NCI-H2196 (cell line): ENCODE data around the gene PLCB4.

ENCODE experiments used
- DNase-seq: peaks from one replicate; lab custom pipeline; 2025; ENCODE audit not compliant: unreplicated experiment; lab: John Stamatoyannopoulos, UW

Gene PLCB4

GRCh38 chr20:9422321-9423057 lies 353.6 kb downstream of the PLCB4 start:
- no peak for DNase-seq

GRCh38 chr20:9424551-9424950 lies 355.7 kb downstream of the PLCB4 start:
- DNase-seq: no peak

GRCh38 chr20:9427430-9428291 lies 358.8 kb downstream of the PLCB4 start:
- no peak for DNase-seq

- DNase-seq: no peak
Measured at GRCh38 chr20:9428292-9428607, 359.4 kb downstream of the PLCB4 start.

- DNase-seq: no peak
Measured at GRCh38 chr20:9439806-9440205, 370.9 kb downstream of the PLCB4 start.

GRCh38 chr20:9440892-9441291 lies 372.0 kb downstream of the PLCB4 start:
- DNase-seq: no peak

GRCh38 chr20:9441948-9442347 lies 373.1 kb downstream of the PLCB4 start:
- DNase-seq: no peak

- DNase-seq: peak; percentile 56
Measured at GRCh38 chr20:9442858-9443257, 374.0 kb downstream of the PLCB4 start.

- DNase-seq: no peak
Measured at GRCh38 chr20:9444921-9445320, 376.0 kb downstream of the PLCB4 start.

GRCh38 chr20:9447182-9447581 lies 378.3 kb downstream of the PLCB4 start:
- no peak for DNase-seq

- DNase-seq: no peak
Measured at GRCh38 chr20:9453201-9453600, 384.3 kb downstream of the PLCB4 start.

GRCh38 chr20:9454791-9455190 lies 385.9 kb downstream of the PLCB4 start:
- DNase-seq: no peak

- DNase-seq: no peak
Measured at GRCh38 chr20:9457136-9457535, 388.2 kb downstream of the PLCB4 start.

- no peak for DNase-seq
Measured at GRCh38 chr20:9458138-9458796, 389.4 kb downstream of the PLCB4 start.

GRCh38 chr20:9460518-9460917 lies 391.6 kb downstream of the PLCB4 start:
- DNase-seq: no peak

- DNase-seq: no peak
Measured at GRCh38 chr20:9467995-9468394, 399.1 kb downstream of the PLCB4 start.

- no peak for DNase-seq
Measured at GRCh38 chr20:9474835-9475415, 406.0 kb downstream of the PLCB4 start.

- no peak for DNase-seq
Measured at GRCh38 chr20:9475456-9475855, 406.6 kb downstream of the PLCB4 start.

GRCh38 chr20:9476174-9476573 lies 407.3 kb downstream of the PLCB4 start:
- no peak for DNase-seq

- DNase-seq: no peak
Measured at GRCh38 chr20:9476637-9477036, 407.8 kb downstream of the PLCB4 start.

GRCh38 chr20:9478771-9479170 lies 409.9 kb downstream of the PLCB4 start:
- no peak for DNase-seq

- DNase-seq: no peak
Measured at GRCh38 chr20:9480066-9480465, 411.2 kb downstream of the PLCB4 start.
